Measurements from ENCODE around the gene KLHL3.

The KLHL3 gene

GRCh38 chr5:137575847-137576246, 160.0 kb downstream of the KLHL3 start:
- no peak for DNase-seq (ENCODE audit: low spot score)

- no peak for DNase-seq (ENCODE audit: low spot score)
Observed at GRCh38 chr5:137575211-137575610, 160.7 kb downstream of the KLHL3 start.

- no peak for DNase-seq (ENCODE audit: low spot score)
Observed at GRCh38 chr5:137573376-137573775, 162.5 kb downstream of the KLHL3 start.

GRCh38 chr5:137572042-137572695, 163.7 kb downstream of the KLHL3 start:
- no peak for DNase-seq (ENCODE audit: low spot score)

- DNase-seq (ENCODE audit: low spot score), result no peak
Observed at GRCh38 chr5:137570070-137570469, 165.8 kb downstream of the KLHL3 start.
